Suprapubic skin (tissue), 3 donors: Measurements from ENCODE around the gene PCBP3.

Experiments used
- CTCF ChIP-seq, 2 donors: fragments of 200-600 bp in 1 of 2; fragments of 450-650 bp in 1 of 2; sonication (generic) in 1 of 2; IDR thresholded peaks; one replicate each; pipeline ENCODE4 v1.5.1; 2016 to 2019; ENCODE audit warnings: antibody characterized with exemption in 2 of 2, mild to moderate bottlenecking in 1 of 2, moderate library complexity in 1 of 2
- EP300 ChIP-seq: sonication (generic); formaldehyde crosslinking; IDR thresholded peaks from one replicate; pipeline ENCODE4 v1.6.1; 2017; ENCODE audit warnings: antibody characterized with exemption
- POLR2A ChIP-seq, 2 donors: fragments of 450-650 bp; IDR thresholded peaks; one replicate each; pipeline ENCODE4 v1.6.1; 2017; ENCODE audit warnings: antibody characterized with exemption in 2 of 2, mild to moderate bottlenecking in 2 of 2, moderate library complexity in 2 of 2

- TF ChIP-seq CTCF (IDR thresholded peaks at IDR 0.05) (no peak), POLR2A (IDR thresholded peaks at IDR 0.05) (no peak), EP300 (no peak)
Observed at GRCh38 chr21:45620201-45620923, 23.2 kb upstream of the PCBP3 start.
